ENCODE results near the gene LMX1B. TPM values are rescaled to one million over a fixed set of nuclear protein-coding genes. Genes with fewer than 3 reads are reported as not detected.
"Not testable (repeated sequence)": the region's sequence is repeated elsewhere in the genome, so short reads cannot be mapped to it uniquely, and the experiment has no call there.

Gene LMX1B
- polyA plus RNA-seq (ENCODE audit: insufficient read length in 4 of 4), result 10 to 100 TPM; 17.6 to 22.9 (median 19.5) TPM

GRCh38 chr9:126613651-126614050 lies at the start of gene LMX1B:
LMX1B (plus strand) TSS chr9:126613928; CDS start chr9:126614450, 522 bp downstream.
- DNase-seq (ENCODE audit: low read depth in 4 of 4, low spot score in 3 of 4), result no peak

- no peak for DNase-seq (ENCODE audit: low read depth in 4 of 4, low spot score in 3 of 4)
Observed at GRCh38 chr9:126564128-126564527, 49.6 kb upstream of the LMX1B start.

- DNase-seq (ENCODE audit: low read depth in 4 of 4, low spot score in 3 of 4), result no peak
Observed at GRCh38 chr9:126564716-126565115, 49.0 kb upstream of the LMX1B start.

- no peak for DNase-seq (ENCODE audit: low read depth in 4 of 4, low spot score in 3 of 4)
Observed at GRCh38 chr9:126565336-126566128, 48.2 kb upstream of the LMX1B start.

GRCh38 chr9:126569036-126569435 lies 44.7 kb upstream of the LMX1B start:
- DNase-seq (ENCODE audit: low read depth in 4 of 4, low spot score in 3 of 4), result no peak

GRCh38 chr9:126578029-126578428 lies 35.7 kb upstream of the LMX1B start:
- DNase-seq (ENCODE audit: low read depth in 4 of 4, low spot score in 3 of 4), result no peak

GRCh38 chr9:126580319-126580718 lies 33.4 kb upstream of the LMX1B start:
- DNase-seq (ENCODE audit: low read depth in 4 of 4, low spot score in 3 of 4), result not testable (repeated sequence)

GRCh38 chr9:126581893-126582292 lies 31.8 kb upstream of the LMX1B start:
- DNase-seq (ENCODE audit: low read depth in 4 of 4, low spot score in 3 of 4), result no peak

GRCh38 chr9:126582427-126582826 lies 31.3 kb upstream of the LMX1B start:
- no peak for DNase-seq (ENCODE audit: low read depth in 4 of 4, low spot score in 3 of 4)

- no peak for DNase-seq (ENCODE audit: low read depth in 4 of 4, low spot score in 3 of 4)
Observed at GRCh38 chr9:126583144-126583760, 30.5 kb upstream of the LMX1B start.

GRCh38 chr9:126584611-126585010 lies 29.1 kb upstream of the LMX1B start:
- no peak for DNase-seq (ENCODE audit: low read depth in 4 of 4, low spot score in 3 of 4)

GRCh38 chr9:126586236-126586635 lies 27.5 kb upstream of the LMX1B start:
- no peak for DNase-seq (ENCODE audit: low read depth in 4 of 4, low spot score in 3 of 4)

GRCh38 chr9:126587187-126588185 lies 26.2 kb upstream of the LMX1B start:
- no peak for DNase-seq (ENCODE audit: low read depth in 4 of 4, low spot score in 3 of 4)

GRCh38 chr9:126588491-126589168 lies 25.1 kb upstream of the LMX1B start:
- DNase-seq (ENCODE audit: low read depth in 4 of 4, low spot score in 3 of 4), result no peak

GRCh38 chr9:126589349-126589748 lies 24.4 kb upstream of the LMX1B start:
- no peak for DNase-seq (ENCODE audit: low read depth in 4 of 4, low spot score in 3 of 4)

- no peak for DNase-seq (ENCODE audit: low read depth in 4 of 4, low spot score in 3 of 4)
Observed at GRCh38 chr9:126591083-126591482, 22.6 kb upstream of the LMX1B start.

- no peak for DNase-seq (ENCODE audit: low read depth in 4 of 4, low spot score in 3 of 4)
Observed at GRCh38 chr9:126591922-126592321, 21.8 kb upstream of the LMX1B start.

- no peak for DNase-seq (ENCODE audit: low read depth in 4 of 4, low spot score in 3 of 4)
Observed at GRCh38 chr9:126592461-126592860, 21.3 kb upstream of the LMX1B start.

GRCh38 chr9:126595982-126596381 lies 17.7 kb upstream of the LMX1B start:
- no peak for DNase-seq (ENCODE audit: low read depth in 4 of 4, low spot score in 3 of 4)

GRCh38 chr9:126599047-126599650 lies 14.6 kb upstream of the LMX1B start:
- no peak for DNase-seq (ENCODE audit: low read depth in 4 of 4, low spot score in 3 of 4)

Data from right renal pelvis (tissue), 4 donors.